Mucosa of rectum (tissue), 2 donors: ENCODE measurements around the gene ZNF385C.

Experiments used
- H3K27ac ChIP-seq, 2 donors: one replicate each; pipeline ENCODE4 v1.7.0; 2013; ENCODE audit warnings: inconsistent platforms in 2 of 2, low read depth in 2 of 2, low read length in 2 of 2
- H3K27me3 ChIP-seq, 2 donors: one replicate each; pipeline ENCODE4 v1.7.0; 2013; ENCODE audit warnings: low read length in 2 of 2; ENCODE audit not compliant: control insufficient read depth in 2 of 2, insufficient read depth in 2 of 2
- H3K36me3 ChIP-seq, 2 donors: one replicate each; pipeline ENCODE4 v1.7.0; 2013; ENCODE audit warnings: low read length in 2 of 2; ENCODE audit not compliant: control insufficient read depth in 2 of 2, insufficient read depth in 2 of 2
- H3K4me1 ChIP-seq, 2 donors: one replicate each; pipeline ENCODE4 v1.7.0; 2013; ENCODE audit warnings: low read length in 2 of 2, mild to moderate bottlenecking in 1 of 2; ENCODE audit not compliant: control insufficient read depth in 2 of 2, insufficient read depth in 2 of 2
- H3K4me3 ChIP-seq, 2 donors: one replicate each; pipeline ENCODE4 v1.7.0; 2013; ENCODE audit warnings: low read length in 2 of 2
- H3K9ac ChIP-seq, 2 donors: one replicate each; pipeline ENCODE4 v1.7.0; 2013; ENCODE audit warnings: low read length in 2 of 2, low read depth in 1 of 2, mild to moderate bottlenecking in 1 of 2
- H3K9me3 ChIP-seq, 2 donors: one replicate each; pipeline ENCODE4 v1.7.0; 2013; ENCODE audit warnings: low read length in 2 of 2; ENCODE audit not compliant: control insufficient read depth in 2 of 2
- donor health status: healthy.
- donor health status: Normal muscosa, but diverticular disease.

The ZNF385C gene

DNA sequence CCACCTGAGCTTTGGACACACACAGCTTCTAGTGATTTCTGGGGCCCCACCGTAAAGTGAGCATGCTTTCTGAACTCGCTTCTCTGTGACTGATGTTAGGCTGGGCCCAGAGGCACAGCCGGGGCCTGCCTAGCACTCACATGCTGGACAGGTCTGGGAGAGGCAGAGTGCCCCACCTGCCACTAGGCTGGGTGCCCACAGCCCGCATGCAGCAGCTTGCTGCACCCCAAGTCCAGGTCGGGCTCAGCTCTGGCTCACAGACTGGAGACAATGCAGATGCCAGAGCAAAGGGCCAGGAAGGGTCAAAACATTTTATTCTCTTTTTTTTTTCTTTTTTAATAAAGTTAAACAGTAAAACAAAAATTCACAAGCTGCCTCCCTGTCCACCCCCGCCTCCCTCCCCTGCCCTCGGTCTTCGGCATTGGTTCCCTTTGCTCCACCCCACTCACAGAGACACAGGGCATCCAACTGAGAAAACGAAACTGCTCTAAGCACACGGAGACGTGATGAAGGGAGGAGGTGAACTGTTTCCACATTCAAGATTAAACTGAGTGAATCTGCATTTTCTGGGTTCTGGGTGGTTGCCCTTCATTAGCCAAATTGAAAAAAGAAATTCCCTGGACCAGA lies 122.0 kb downstream of the ZNF385C start:
- Histone ChIP-seq H3K27ac (no peak overlapping the region), H3K27me3 (no peaks in the 10 kb centered on the region), H3K9ac (no peak overlapping the region), H3K4me3 (no peak overlapping the region), H3K9me3 (no peaks in the 10 kb centered on the region), H3K36me3 (peaks cover 70 to 74% of the 10 kb centered on the region in 2 donors), H3K4me1 (peaks cover 8 to 11% of the 10 kb centered on the region in 2 donors)
